Choroid plexus epithelial cell (primary cell): ENCODE data around the gene DDX19B.
"Not testable (repeated sequence)": the region's sequence is repeated elsewhere in the genome, so short reads cannot be mapped to it uniquely, and the experiment has no call there.

Source experiments
- DNase-seq: peaks from one replicate; pipeline ENCODE4 v3.0.0-alpha.2; 2010; ENCODE audit warnings: low read depth
- H3K4me3 ChIP-seq: 2 replicates; pipeline ENCODE4 v1.5.1; 2011; ENCODE audit warnings: low read depth, mild to moderate bottlenecking, control low read depth, low read length, moderate library complexity
- CTCF ChIP-seq: conservative IDR thresholded peaks from 2 replicates; pipeline ENCODE4 v1.5.1; 2011; ENCODE audit warnings: low read depth, mild to moderate bottlenecking, control low read depth, inconsistent platforms, low read length, moderate library complexity

The DDX19B gene

GRCh38 chr16:70298988-70299938, at the start of gene DDX19B:
Gene DDX19B (plus strand): TSS chr16:70299186. CDS start chr16:70299298, 112 bp downstream.
- no peak for TF ChIP-seq CTCF
- DNase-seq = peak; percentile 62
- H3K4me3 ChIP-seq = peak within 1 kb of the TSS; percentile 78

- not testable (repeated sequence) for DNase-seq, H3K4me3 ChIP-seq
These were observed 49.3 kb upstream of the DDX19B start for GRCh38 chr16:70249697-70250096.

GRCh38 chr16:70250748-70251628, 48.0 kb upstream of the DDX19B start:
- peak overlapping the region; percentile 68 for H3K4me3 ChIP-seq
- no peak for TF ChIP-seq CTCF
- DNase-seq = peak; percentile 59

- peak; percentile 85 for TF ChIP-seq CTCF
- peak within 1 kb of the TSS; percentile 68 for H3K4me3 ChIP-seq
- DNase-seq = peak; percentile 95
These were observed 47.2 kb upstream of the DDX19B start, which contains the start of gene EXOSC6 for GRCh38 chr16:70251629-70252354. Gene EXOSC6 (minus strand): TSS chr16:70251940. CDS start chr16:70251900, 40 bp downstream.

GRCh38 chr16:70252355-70252988, 46.5 kb upstream of the DDX19B start:
- peak; percentile 19 for DNase-seq
- no peak overlapping the region for H3K4me3 ChIP-seq
- TF ChIP-seq CTCF = peak; percentile 60

GRCh38 chr16:70253291-70254106, 45.5 kb upstream of the DDX19B start:
- DNase-seq = peak; percentile 63
- no peak overlapping the region for H3K4me3 ChIP-seq

More at GRCh38 chr16:70253291-70254106, 45.5 kb upstream of the DDX19B start:
- TF ChIP-seq CTCF = peak; percentile 75
